ENCODE data around the gene NAALADL2. TPM values are rescaled to one million over a fixed set of nuclear protein-coding genes. Genes with fewer than 3 reads are reported as not detected.
"Not testable (repeated sequence)": the region's sequence is repeated elsewhere in the genome, so short reads cannot be mapped to it uniquely, and the experiment has no call there.

Gene NAALADL2
- total RNA-seq, 4 donors from 2014 or later: 0.36 to 9.2 (median 0.63) TPM

DNA sequence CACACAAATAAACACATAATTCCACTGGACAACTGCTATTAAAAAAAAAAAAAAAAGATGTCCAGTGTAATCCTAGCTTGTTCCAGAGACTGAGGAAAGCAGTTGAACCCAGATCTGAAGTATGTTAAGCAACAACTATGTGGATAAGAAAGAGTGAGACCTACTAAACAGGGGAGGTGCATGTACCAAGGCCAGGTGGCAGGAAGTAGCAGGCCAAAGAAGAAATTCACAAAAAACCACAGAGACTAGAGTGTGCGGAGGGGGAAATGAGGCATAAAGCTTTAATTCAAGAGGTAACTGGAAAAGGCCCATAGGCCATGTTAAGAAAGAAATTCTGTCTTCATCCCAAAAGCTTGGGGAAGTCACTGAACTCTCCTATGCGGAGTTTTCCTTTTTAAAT lies 490.0 kb downstream of the NAALADL2 start:
- DNase-seq: no peak
- ATAC-seq: no peak
- no peaks in the 10 kb centered on the region for H3K27me3 ChIP-seq
- TF ChIP-seq CTCF (IDR thresholded peaks at IDR 0.05 in 4 of 5, conservative IDR thresholded peaks at IDR 0.05 in 1 of 5): no peak
- TF ChIP-seq POLR2A (IDR thresholded peaks at IDR 0.05): no peak
- H3K36me3 ChIP-seq: no peaks in the 10 kb centered on the region
- in situ Hi-C loops (cut with MboI; ENCODE audit: low sequenced_read_pairs in 4 of 4) (no loop called here), intact Hi-C loops (cut with DNase I; ENCODE audit: low total_unique reads) (no loop called here)
- H3K27ac ChIP-seq: no peak overlapping the region
- H3K4me1 ChIP-seq: no peaks in the 10 kb centered on the region
- H3K4me3 ChIP-seq: no peak overlapping the region
- H3K9me3 ChIP-seq: no peaks in the 10 kb centered on the region

GRCh38 chr3:175355801-175356335 lies 496.7 kb downstream of the NAALADL2 start:
- intact Hi-C loops (cut with DNase I; ENCODE audit: low total_unique reads) (no loop called here), in situ Hi-C loops (cut with MboI; ENCODE audit: low sequenced_read_pairs in 4 of 4) (no loop called here)
- Histone ChIP-seq H3K4me1 (no peaks in the 10 kb centered on the region), H3K27ac (no peak overlapping the region), H3K27me3 (no peaks in the 10 kb centered on the region), H3K4me3 (no peak overlapping the region), H3K36me3 (no peaks in the 10 kb centered on the region), H3K9me3 (no peaks in the 10 kb centered on the region)
- TF ChIP-seq CTCF (IDR thresholded peaks at IDR 0.05 in 4 of 5, conservative IDR thresholded peaks at IDR 0.05 in 1 of 5) (no peak), POLR2A (IDR thresholded peaks at IDR 0.05) (no peak)
- DNase-seq: no peak
- no peak for ATAC-seq

DNA sequence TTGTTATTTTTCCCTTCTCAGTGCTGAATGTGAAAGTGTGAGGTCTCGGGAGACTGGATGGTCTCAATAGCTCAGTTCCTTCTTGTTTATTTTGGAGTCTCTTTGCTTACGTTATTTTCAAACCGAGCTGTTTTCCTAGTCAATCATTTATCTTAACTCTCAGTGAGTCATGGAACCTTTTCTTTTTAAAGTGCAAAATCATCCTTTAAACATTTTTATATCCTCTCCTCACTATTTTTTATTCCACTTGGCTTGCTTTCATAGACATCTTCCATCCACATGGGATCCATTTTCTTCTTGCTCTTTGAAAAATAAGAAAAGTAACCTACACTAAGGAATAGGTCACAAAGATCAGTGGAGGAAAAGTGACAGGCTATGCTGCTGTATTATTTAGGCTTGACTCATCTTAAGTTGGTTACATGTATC lies 497.8 kb downstream of the NAALADL2 start:
- in situ Hi-C loops (cut with MboI; ENCODE audit: low sequenced_read_pairs in 4 of 4) (no loop called here), intact Hi-C loops (cut with DNase I; ENCODE audit: low total_unique reads) (no loop called here)
- ATAC-seq: no peak
- no peaks in the 10 kb centered on the region for H3K36me3 ChIP-seq
- no peak for DNase-seq
- H3K4me3 ChIP-seq: no peak overlapping the region
- no peak for TF ChIP-seq CTCF (IDR thresholded peaks at IDR 0.05 in 4 of 5, conservative IDR thresholded peaks at IDR 0.05 in 1 of 5)
- TF ChIP-seq POLR2A (IDR thresholded peaks at IDR 0.05): no peak
- H3K27me3 ChIP-seq: no peaks in the 10 kb centered on the region
- no peaks in the 10 kb centered on the region for H3K9me3 ChIP-seq
- no peaks in the 10 kb centered on the region for H3K4me1 ChIP-seq
- no peak overlapping the region for H3K27ac ChIP-seq

DNA sequence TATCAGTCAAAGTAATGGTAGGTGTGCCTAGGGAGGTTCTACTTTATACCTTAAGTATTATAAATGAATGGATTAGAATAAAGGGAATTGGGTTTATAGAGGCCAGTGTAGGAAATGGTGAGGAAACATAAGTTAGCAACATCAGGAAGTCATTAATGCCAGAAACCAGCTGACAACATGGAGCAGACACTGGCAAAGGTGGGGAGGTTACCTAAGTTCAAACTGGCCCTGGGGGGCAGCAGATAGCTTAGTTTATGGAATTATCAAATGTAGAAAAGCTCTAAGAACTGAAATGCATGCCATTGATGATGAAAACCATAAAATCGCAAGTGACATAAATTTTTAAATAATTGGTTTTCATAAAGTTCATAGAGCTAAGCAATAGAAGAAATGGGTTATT lies 498.6 kb downstream of the NAALADL2 start:
- no peak overlapping the region for H3K4me3 ChIP-seq
- H3K36me3 ChIP-seq: no peaks in the 10 kb centered on the region
- ATAC-seq (no peak), DNase-seq (no peak)
- TF ChIP-seq POLR2A (IDR thresholded peaks at IDR 0.05) (no peak), CTCF (IDR thresholded peaks at IDR 0.05 in 4 of 5, conservative IDR thresholded peaks at IDR 0.05 in 1 of 5) (no peak)
- H3K4me1 ChIP-seq: no peaks in the 10 kb centered on the region
- H3K27ac ChIP-seq: no peak overlapping the region
- no peaks in the 10 kb centered on the region for H3K27me3 ChIP-seq
- in situ Hi-C loops (cut with MboI; ENCODE audit: low sequenced_read_pairs in 4 of 4) (no loop called here), intact Hi-C loops (cut with DNase I; ENCODE audit: low total_unique reads) (no loop called here)
- no peaks in the 10 kb centered on the region for H3K9me3 ChIP-seq

DNA sequence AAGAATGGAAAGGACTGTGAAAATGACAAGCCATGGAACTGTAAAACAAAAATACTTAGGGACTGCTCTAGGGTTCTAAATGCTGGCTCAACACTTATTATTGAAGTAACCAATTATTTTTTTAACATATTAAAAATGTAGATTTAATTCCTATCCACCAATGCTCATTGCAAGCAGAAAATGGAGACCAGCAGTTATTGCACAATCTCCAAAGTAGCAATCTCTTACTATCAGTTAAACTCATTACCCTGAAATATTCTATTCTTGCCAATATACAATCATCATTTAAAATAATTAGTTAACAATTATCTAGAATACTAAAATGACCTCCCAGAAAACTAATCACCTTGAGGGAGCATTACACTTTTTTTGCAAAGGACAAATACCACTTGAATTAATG lies 499.8 kb downstream of the NAALADL2 start:
- Histone ChIP-seq H3K9me3 (no peaks in the 10 kb centered on the region), H3K27me3 (no peaks in the 10 kb centered on the region), H3K27ac (no peak overlapping the region), H3K4me1 (no peaks in the 10 kb centered on the region), H3K36me3 (no peaks in the 10 kb centered on the region), H3K4me3 (no peak overlapping the region)
- intact Hi-C loops (cut with DNase I; ENCODE audit: low total_unique reads): no loop called here
- no peak for TF ChIP-seq CTCF (IDR thresholded peaks at IDR 0.05 in 4 of 5, conservative IDR thresholded peaks at IDR 0.05 in 1 of 5)
- in situ Hi-C loops (cut with MboI; ENCODE audit: low sequenced_read_pairs in 4 of 4): no loop called here
- DNase-seq: no peak
- no peak for ATAC-seq

DNA sequence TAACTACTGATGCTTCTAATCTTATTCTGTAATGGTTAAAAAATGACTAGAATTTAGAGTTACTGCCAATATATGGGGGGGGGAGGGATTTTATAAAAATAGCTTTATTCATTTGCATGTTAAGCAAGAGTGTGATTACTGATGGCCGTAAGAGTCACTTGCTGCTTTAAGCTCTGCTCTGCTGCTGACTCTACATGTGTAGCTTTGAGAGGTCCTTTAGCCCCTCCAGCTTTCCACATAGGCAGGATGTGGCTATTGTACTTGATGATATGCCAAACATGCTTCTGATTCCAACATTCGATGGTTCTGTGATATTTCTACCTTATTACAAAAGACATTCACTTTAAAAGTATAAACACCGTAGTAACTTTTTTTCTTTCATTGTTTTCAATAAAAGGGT lies 511.3 kb downstream of the NAALADL2 start:
- H3K27me3 ChIP-seq; H3K9me3 ChIP-seq; intact Hi-C loops (cut with DNase I; ENCODE audit: low total_unique reads); in situ Hi-C loops (cut with MboI; ENCODE audit: low sequenced_read_pairs in 4 of 4); H3K27ac ChIP-seq; H3K4me3 ChIP-seq; H3K36me3 ChIP-seq; H3K4me1 ChIP-seq; ATAC-seq; DNase-seq: not testable (repeated sequence)

DNA sequence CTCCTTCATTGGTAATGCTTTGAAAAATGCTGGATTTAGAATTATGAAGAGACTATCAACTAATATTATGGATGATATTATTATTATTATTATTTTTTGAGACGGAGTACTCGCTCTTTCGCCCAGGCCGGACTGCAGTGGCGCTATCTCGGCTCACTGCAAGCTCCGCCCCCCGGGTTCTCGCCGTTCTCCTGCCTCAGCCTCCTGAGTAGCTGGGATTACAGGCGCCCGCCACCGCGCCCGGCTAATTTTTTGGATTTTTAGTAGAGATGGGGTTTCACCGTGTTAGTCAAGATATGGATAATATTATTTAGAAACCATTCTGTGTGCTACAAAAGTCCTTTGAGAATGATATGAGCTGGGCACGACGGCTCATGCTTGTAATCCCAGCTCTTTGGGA lies 512.1 kb downstream of the NAALADL2 start:
- ATAC-seq; H3K9me3 ChIP-seq; H3K27ac ChIP-seq; H3K36me3 ChIP-seq; DNase-seq; H3K4me1 ChIP-seq; in situ Hi-C loops (cut with MboI; ENCODE audit: low sequenced_read_pairs in 4 of 4); H3K4me3 ChIP-seq; H3K27me3 ChIP-seq; intact Hi-C loops (cut with DNase I; ENCODE audit: low total_unique reads): not testable (repeated sequence)

Measured in gastrocnemius medialis (tissue), 4 donors.